ENCODE data around the gene MAP3K8. TPM values are rescaled to one million over a fixed set of nuclear protein-coding genes. Genes with fewer than 3 reads are reported as not detected.

The MAP3K8 gene
- total and polyA plus RNA-seq, 4 donors: 37.0 to 77.9 (median 50.5) TPM

DNA sequence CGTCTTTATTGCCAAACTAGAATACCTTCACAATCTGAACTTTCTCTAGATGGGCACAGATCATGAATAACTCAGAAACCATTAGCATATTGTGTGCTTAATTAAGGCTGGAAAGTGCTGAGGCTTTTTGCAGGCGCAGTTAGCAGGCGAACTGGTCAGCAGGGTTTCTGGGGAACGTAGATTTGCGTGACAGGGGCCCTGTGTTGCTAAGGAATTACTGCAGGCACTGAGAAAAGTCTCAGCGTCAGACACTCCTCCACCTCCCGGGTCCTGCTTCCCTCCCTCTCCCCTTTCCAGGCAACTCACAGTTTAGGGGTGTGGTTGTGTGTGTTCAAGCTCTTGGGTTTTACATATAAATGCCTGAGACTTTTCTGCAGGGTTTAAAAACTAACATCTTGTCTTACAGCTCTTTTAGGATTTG lies 2.2 kb downstream of the MAP3K8 start:
- H3K4me1 ChIP-seq (ENCODE audit: control insufficient read depth in 5 of 5, insufficient read depth in 5 of 5, low read length in 5 of 5): peaks cover 13 to 37% (median 16%) of the 10 kb centered on the region in 5 donors

DNA sequence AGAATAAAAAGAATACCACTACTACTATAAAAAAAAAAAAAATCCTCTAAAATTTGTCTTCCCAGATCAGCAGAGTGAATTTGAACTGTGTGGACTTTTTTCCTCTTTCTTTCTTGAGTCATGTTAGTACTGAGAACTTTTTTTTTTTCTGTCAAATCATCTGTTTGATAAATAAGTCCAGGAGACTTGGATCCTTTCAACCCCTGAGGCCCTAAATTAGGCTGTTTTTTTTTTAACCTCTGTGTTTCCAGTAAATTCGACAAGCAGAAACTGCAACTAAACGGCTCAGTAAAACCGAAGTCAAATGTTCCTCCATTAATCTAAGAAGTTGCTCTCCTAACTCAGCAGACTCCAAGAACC lies 2.7 kb downstream of the MAP3K8 start:
- no peak for DNase-seq
- Histone ChIP-seq H3K9me3 (ENCODE audit: control insufficient read depth in 4 of 4, insufficient read depth in 3 of 4, low read length in 3 of 4) (no peaks in the 10 kb centered on the region), H3K27ac (ENCODE audit: low read depth in 1 of 2, low read length in 1 of 2) (peak overlapping the region in 1 of 2 donors; percentile 15), H3K9ac (ENCODE audit: insufficient read depth in 1 of 2, low read length in 2 of 2) (no peak overlapping the region), H3K36me3 (ENCODE audit: control insufficient read depth in 4 of 4, insufficient read depth in 4 of 4, low read length in 4 of 4) (peaks cover 0 to 10% (median 7%) of the 10 kb centered on the region in 4 donors), H3K27me3 (ENCODE audit: control insufficient read depth in 3 of 3, insufficient read depth in 3 of 3, low read length in 2 of 3) (no peaks in the 10 kb centered on the region), H3K4me3 (peak overlapping the region; percentile 36), H3K4me1 (ENCODE audit: control insufficient read depth in 5 of 5, insufficient read depth in 5 of 5, low read length in 5 of 5) (peaks cover 10 to 37% (median 13%) of the 10 kb centered on the region in 5 donors)
- 2 to 5% methylated on average over 3 of the region's 3 CpGs for WGBS, 2 donors
- TF ChIP-seq, protein P1, sequence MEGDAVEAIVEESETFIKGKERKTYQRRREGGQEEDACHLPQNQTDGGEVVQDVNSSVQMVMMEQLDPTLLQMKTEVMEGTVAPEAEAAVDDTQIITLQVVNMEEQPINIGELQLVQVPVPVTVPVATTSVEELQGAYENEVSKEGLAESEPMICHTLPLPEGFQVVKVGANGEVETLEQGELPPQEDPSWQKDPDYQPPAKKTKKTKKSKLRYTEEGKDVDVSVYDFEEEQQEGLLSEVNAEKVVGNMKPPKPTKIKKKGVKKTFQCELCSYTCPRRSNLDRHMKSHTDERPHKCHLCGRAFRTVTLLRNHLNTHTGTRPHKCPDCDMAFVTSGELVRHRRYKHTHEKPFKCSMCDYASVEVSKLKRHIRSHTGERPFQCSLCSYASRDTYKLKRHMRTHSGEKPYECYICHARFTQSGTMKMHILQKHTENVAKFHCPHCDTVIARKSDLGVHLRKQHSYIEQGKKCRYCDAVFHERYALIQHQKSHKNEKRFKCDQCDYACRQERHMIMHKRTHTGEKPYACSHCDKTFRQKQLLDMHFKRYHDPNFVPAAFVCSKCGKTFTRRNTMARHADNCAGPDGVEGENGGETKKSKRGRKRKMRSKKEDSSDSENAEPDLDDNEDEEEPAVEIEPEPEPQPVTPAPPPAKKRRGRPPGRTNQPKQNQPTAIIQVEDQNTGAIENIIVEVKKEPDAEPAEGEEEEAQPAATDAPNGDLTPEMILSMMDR (IDR thresholded peaks at IDR 0.05; ENCODE audit: control extremely low read depth, extremely low read depth): no peak
- ATAC-seq (ENCODE audit: insufficient read depth, low FRiP score): no peak

More for the DNA sequence above, 2.2 kb downstream of the MAP3K8 start:
- no peak for ATAC-seq (ENCODE audit: insufficient read depth, low FRiP score)
- Histone ChIP-seq H3K9ac (ENCODE audit: insufficient read depth in 1 of 2, low read length in 2 of 2) (peak overlapping the region; percentile 34 to 59), H3K36me3 (ENCODE audit: control insufficient read depth in 4 of 4, insufficient read depth in 4 of 4, low read length in 4 of 4) (peaks cover 0 to 9% (median 7%) of the 10 kb centered on the region in 4 donors), H3K27me3 (ENCODE audit: control insufficient read depth in 3 of 3, insufficient read depth in 3 of 3, low read length in 2 of 3) (no peaks in the 10 kb centered on the region), H3K4me3 (peak overlapping the region; percentile 50), H3K9me3 (ENCODE audit: control insufficient read depth in 4 of 4, insufficient read depth in 3 of 4, low read length in 3 of 4) (no peaks in the 10 kb centered on the region), H3K27ac (ENCODE audit: low read depth in 1 of 2, low read length in 1 of 2) (peak overlapping the region in 1 of 2 donors; percentile 73)
- peak; percentile 37 to 55 (median 38) for DNase-seq
- WGBS, 2 donors: 5 to 7% methylated on average over 7 of the region's 7 CpGs
- TF ChIP-seq, protein P1 (IDR thresholded peaks at IDR 0.05; ENCODE audit: control extremely low read depth, extremely low read depth): no peak

DNA sequence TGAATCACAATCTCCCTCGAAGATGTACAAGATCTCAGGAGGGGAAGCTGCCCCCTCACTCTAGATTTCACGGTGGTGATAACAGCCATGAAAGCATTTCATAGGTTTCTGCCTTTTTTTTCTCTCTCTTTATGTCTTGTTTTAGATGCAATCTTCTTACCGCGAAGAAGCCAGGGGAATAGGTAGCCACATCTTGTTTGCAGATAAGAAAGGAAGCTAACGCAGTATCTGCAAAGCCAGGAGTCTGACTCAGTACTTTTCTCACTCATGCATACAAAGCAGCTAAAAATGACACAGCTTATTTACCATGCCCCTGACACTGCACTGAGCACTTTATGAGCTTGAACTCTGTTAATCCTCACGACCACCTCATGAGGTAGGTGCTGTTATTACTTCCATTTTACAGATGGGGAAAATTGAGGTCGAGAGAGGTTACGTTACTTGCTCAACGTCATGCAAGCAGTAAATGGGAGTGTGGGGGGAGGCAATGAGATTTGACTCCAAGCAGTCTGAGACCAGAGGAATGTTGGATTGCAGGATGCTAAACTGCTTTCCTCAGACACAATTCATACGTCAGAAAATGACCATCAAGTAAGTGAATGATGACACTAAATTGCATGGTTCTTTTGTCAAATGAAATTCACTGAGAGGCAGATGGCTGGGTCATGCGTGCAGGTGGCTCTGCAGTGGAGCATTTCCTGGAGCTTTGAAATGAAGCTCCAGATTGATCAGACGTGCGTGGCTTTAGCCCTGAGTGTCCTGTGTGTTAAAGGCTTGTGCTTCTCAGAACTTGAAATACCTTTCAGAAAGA lies 3.3 kb downstream of the MAP3K8 start:
- no peaks in the 10 kb centered on the region for H3K27me3 ChIP-seq (ENCODE audit: control insufficient read depth in 3 of 3, insufficient read depth in 3 of 3, low read length in 2 of 3)
- peaks cover 10 to 37% (median 13%) of the 10 kb centered on the region in 5 donors for H3K4me1 ChIP-seq (ENCODE audit: control insufficient read depth in 5 of 5, insufficient read depth in 5 of 5, low read length in 5 of 5)
- TF ChIP-seq, protein P1 (IDR thresholded peaks at IDR 0.05; ENCODE audit: control extremely low read depth, extremely low read depth): no peak
- DNase-seq: peak in 1 of 3 donors; percentile 33
- peaks cover 0 to 15% (median 7%) of the 10 kb centered on the region in 4 donors for H3K36me3 ChIP-seq (ENCODE audit: control insufficient read depth in 4 of 4, insufficient read depth in 4 of 4, low read length in 4 of 4)
- H3K9me3 ChIP-seq (ENCODE audit: control insufficient read depth in 4 of 4, insufficient read depth in 3 of 4, low read length in 3 of 4): no peaks in the 10 kb centered on the region
- peak overlapping the region; percentile 22 to 33 for H3K27ac ChIP-seq (ENCODE audit: low read depth in 1 of 2, low read length in 1 of 2)
- ATAC-seq (ENCODE audit: insufficient read depth, low FRiP score): no peak
- 18 to 24% methylated on average over 13 of the region's 13 CpGs for WGBS, 2 donors
- peak overlapping the region in 1 of 2 donors; percentile 53 for H3K9ac ChIP-seq (ENCODE audit: insufficient read depth in 1 of 2, low read length in 2 of 2)
- H3K4me3 ChIP-seq: peak overlapping the region; percentile 36
